HG02884 (cell line): ENCODE data around the gene GRM1.
A peak's percentile ranks its signal among the peaks of the same experiment; 100 is the strongest.

Experiments
- ATAC-seq: cut with Tn5 transposase; IDR thresholded peaks from one replicate; pipeline ENCODE4 v1.9.1; 2021; ENCODE audit warnings: mild to moderate bottlenecking, moderate library complexity; ENCODE audit not compliant: unreplicated experiment

GRM1 gene

DNA sequence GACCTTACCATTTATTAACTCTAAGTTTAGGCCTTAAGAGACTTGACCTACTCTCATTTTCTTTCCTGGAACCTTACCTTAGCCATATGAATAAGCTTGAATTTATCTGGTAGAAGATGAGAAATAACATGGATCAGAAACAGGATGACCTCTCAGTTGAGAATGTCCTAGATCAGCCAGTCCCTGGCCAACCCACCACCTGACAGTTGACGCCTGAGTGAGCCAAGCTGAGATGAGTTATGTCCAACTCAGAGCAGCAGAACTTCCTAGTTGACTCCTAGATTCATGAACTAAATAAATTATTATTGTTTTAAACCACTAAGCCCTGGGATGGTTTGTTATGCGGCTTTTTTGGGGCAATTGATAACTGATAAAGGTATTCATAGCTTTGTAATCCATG is 281.8 kb downstream of the GRM1 start:
- ATAC-seq, result no peak

DNA sequence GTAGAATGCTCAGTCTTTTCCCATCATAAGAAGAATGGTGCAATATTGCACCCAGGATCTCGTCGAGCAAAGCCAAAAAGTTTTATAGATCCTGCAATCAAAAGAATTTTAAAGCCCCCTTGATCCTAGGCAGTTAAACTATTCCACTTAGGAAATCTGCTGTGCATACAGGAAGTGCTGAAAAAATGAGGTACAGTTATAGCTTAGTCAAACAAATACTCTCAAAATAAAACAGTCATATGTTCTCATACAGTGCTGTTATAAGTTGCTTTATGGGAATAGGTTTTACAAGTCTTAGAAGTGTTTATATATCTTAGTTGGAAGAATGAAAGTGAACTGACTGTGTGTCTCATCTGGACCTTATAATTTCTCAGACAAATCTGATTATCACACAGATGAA is 282.2 kb downstream of the GRM1 start:
- ATAC-seq, result no peak

DNA sequence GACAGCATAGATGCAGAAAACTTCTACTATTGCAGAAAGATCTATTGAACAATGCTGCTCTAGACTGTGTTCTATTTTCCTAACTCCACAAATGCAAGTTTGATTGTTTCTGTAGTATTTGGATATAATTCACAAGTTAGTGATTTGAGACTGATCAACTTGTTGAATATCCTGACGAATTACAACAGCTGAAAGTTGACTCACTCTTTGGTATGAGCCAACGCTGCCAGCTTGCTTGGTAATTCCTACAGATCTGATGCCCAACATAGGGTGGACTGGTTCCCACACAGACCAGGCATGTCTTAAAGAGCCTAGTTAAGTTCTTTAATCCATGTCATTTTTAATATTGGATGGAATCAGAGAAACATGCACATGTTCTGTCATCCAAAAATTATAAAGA is 283.7 kb downstream of the GRM1 start:
- ATAC-seq, result no peak

DNA sequence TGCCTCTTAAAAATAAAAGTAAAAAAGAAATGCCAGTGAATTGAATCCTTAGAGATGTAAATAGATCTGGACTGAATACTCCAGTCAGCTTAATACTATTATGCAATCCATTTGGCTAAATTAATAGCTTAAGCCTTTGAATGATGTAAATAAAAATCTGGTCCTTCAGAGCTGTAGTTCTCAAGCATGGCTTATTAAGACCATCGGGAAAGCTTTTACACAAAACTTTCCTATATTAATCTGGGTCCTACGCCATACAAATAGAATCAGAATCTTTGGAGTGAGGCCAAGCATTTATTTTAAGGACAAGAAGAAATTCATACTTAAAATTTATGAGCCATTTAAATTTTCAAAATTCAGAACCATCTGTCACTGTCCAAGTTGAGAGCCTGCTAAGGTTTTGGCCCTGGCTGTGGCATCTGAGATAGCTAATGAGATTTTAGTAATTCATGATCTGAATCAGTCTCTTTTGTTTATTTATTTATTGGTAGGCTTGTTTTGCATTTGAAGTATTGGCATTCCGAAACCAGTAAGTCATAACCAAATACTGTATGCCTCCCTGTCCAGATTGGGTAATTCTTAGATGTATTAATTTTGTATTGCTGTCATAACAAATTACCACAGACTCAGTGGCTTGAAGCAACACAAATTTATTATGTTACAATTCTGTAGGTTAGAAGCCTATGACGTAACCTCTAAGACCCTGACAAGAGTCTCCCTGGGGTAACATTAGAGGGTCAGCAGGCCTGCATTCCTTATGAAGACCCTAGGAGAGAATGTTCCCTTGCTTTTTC is 286.7 kb downstream of the GRM1 start:
- ATAC-seq, result no peak

DNA sequence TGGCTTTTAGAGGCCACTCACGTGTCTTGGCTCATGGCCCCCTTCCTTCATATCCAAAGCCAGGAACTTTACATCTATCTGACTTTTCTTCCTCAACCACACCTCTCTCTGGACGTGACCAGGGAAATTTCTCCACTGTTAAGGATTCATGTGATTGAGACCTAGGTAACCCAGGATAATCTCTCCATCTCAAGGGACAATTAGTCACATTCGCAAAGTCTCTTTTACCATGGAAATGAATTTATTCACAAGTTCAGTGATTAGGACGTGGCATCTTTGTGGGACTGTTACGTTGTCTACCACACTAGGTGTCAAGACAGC is 287.3 kb downstream of the GRM1 start:
- no peak for ATAC-seq

DNA sequence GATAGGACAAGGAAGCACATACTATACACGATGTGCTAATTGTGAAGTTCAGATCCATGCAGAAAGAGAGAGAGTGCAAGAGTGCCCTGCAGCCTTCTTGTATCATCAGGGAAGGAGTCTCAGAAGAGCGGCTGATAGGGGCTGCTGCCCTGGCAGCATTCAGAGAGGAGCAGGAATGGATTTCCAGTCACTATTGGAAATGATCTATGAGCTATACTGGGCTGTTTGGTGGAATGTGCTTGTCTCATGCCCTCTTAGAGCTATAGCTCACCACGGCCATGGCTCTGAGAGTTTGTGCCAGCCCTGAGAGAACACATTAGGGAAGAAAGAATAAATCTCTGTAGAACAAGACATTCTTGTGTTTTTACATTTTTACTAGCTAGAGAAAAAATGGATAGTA is 302.2 kb downstream of the GRM1 start:
- no peak for ATAC-seq

DNA sequence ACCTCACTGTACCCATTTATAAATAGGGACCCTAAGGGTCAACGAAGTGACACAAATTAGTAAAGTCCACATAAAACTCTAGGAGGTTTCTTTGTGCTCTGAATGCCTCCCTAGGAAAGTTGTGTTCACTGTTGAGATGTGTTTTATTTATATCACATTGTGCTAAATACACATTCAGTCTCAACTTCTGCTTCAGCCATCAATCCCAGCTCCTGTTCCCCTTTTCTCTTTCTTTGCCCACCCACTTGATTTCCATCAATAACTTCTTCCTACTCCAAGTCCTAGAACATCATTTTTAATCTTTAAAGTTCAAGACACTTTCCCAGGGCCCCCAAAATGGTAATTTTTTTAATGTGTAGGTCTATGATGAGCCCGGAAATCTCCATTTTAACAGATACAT is 306.5 kb downstream of the GRM1 start:
- ATAC-seq, result no peak

DNA sequence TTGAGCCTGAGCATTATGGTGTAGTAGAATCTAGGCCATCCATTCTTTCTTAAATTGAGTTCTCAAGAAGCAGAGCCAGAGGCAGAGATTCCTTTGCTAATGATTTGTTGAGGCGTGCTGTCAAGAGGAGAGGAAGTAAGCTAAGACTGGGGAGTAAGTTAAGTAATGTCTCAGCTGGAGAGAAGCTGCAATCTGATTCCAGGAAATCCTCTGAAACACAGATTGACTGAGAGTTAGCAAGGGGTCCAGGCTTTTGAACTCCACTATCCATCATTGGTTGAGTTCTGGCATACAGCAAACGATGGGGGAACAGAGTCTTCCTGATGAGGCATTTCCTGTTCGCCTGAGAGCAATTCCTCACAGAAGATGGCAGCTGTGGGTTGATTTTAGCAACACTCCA is 307.3 kb downstream of the GRM1 start:
- no peak for ATAC-seq

DNA sequence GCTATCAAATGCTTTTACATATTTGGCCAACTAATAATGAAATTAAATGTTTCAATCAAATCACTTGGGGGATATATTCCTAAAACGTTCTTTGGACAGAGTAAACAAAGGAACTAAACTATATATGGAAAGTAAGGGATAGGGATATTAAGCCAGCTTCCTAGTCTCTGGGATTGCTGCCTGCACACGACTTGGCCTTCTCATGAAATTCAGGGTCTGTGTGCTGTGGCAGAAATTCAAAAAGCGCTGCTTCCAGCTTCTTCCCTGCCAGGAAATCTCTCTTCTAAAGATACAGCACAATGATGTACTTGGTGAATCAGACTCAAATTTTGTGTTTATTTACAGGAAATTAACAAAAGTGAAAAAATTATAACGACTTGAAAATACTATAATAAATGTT is 308.5 kb downstream of the GRM1 start:
- ATAC-seq, result no peak

DNA sequence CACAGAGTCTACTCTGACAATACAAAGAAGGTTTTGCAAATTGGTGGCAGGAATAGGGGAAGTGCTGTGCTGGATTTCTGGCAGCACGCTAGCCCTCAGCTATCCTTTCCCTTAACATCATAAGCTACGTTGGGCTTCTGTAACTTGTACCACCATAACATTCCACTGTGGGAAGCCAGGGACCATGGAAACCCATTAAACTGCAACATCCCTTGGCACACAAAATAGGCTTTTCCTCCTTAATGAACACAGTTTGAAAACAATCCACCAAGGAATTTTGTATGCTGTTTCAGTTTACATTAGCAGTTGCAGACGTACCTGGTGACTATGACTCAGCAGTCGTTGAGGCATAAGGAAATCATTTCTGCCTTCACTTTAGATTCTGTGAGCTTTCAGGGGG is 310.9 kb downstream of the GRM1 start:
- no peak for ATAC-seq

DNA sequence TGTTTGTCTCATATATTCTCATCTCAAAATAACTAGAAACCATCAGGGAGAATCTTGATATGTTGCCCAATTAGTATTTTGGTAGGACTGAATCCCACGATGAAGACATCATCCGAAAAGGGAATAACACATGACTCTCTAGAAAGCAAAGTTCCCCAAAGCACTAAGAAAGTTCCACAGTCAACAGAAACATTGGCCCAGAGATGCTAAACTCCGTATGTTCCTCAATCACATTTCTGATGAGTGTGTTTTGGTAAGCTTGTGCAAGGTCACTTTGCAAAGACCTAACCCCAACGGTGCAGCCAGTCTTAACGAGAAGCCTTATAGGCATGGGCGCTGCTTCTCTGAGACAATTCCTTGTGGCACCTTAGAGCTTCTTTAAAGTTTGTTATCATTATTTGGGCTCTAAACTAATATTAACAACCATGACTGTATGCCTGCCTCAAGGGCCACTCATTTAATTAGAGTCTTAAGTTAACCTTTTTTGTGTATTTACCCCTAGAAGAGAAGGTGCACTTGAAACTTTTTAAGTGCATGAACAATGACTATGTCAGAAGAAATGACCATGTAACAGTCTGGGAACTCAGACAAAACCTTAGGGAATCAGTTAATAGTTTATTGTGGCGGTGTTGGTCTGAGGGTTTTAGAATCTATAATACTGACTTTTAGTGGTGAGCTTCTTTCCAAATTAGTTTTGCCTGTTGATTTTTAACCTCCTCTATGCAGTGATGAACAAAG is 312.8 kb downstream of the GRM1 start:
- ATAC-seq, result no peak

DNA sequence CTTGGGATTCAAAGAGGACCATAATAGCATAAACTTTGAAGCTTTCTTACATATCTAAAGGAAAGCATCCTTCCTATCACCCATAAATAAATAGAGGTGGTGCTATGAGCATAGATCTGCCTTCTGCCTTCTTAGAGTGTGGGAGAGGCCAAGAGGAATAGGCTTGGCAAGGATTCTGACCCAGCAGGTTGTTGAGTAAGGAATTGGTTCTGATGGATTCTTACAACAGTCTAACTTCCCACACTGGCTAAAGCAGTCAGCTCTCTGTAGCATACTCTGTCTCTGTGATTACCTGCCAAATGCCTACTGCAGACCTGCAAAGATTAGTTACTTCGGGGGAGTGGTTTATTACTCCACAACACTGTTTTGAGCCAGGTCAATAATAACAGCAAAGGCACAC is 316.7 kb downstream of the GRM1 start:
- ATAC-seq, result no peak

DNA sequence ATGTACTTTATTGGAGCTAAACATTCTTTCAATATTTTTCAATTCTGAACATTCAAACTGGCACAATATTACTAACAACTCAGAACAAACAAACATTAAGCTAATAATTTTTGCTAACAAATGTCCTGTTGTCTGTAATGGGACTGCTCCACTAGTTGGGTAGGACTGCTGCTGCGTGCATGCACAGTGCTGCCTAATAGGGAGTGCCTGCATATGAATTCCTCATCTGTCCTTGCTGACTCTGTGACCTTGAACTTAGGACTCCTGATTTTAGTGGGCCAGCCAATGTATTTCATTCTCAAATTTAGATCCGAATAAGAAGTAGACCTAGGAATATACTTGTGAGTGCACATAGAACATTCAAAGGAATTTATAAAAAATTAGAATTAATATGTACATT is 318.2 kb downstream of the GRM1 start:
- no peak for ATAC-seq

DNA sequence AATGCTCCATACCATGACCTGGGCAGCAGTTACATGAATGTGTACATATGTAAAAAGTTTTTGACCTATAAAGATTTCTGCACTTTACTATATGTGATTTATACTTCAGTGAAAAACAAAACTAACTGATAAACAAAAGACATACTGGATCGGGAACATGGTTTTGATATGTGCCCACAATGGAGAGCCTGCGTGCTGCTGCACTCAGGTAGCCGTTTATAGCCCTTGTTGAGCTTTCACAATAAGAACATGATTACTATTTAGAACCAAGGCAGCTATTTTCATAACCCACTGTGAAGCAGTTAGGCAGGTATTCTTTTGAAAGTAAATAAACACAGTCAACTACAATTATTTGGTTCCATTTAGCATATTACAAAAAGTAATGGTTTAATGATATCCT is 318.8 kb downstream of the GRM1 start:
- no peak for ATAC-seq

DNA sequence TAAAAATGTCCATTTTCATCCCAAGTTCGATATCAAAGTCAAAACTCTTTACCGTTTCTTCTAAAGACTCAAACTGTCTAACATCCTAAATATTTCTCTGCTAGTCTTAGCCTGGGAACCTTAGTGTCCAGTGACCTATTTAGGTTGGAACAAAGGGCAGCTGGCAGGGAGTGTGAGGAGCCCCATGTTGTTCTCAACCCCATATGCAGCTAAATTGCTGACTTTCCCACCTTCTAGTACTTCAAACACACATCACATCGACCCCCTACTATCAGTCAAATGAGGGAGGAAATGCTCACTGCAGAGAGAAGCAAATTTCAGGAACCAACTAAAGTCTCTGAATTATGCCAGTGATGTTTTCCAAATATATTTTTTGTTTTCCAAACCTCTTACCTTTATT is 322.2 kb downstream of the GRM1 start:
- no peak for ATAC-seq

DNA sequence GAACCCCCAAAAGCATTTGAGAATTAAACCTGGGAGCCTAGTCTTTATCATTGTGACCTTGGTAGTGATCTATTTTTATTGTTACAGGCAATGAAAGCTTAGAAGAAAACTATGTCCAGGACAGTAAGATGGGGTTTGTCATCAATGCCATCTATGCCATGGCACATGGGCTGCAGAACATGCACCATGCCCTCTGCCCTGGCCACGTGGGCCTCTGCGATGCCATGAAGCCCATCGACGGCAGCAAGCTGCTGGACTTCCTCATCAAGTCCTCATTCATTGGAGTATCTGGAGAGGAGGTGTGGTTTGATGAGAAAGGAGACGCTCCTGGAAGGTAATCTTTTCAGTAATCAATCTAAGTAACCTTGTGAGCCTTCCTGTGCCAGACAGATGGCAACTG is 323.3 kb downstream of the GRM1 start:
- no peak for ATAC-seq

DNA sequence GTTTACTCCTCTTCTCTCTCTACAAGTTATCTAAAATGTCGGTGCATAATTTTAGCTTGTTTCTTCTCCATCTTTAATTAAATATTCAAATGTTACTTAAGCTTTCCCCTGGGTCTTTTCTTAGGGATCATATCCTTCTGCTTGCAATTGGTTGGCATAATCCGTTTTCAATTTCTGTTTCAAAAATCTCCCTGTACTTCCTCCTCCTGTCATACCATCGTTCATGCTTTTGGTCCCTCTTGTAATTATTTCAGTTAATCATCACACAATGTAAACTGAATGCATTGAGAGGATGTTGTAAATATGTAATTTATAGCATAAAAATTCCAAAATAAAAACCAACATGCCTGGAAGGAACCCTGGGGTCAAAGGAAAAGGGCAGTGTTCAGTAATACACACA is 325.6 kb downstream of the GRM1 start:
- no peak for ATAC-seq

DNA sequence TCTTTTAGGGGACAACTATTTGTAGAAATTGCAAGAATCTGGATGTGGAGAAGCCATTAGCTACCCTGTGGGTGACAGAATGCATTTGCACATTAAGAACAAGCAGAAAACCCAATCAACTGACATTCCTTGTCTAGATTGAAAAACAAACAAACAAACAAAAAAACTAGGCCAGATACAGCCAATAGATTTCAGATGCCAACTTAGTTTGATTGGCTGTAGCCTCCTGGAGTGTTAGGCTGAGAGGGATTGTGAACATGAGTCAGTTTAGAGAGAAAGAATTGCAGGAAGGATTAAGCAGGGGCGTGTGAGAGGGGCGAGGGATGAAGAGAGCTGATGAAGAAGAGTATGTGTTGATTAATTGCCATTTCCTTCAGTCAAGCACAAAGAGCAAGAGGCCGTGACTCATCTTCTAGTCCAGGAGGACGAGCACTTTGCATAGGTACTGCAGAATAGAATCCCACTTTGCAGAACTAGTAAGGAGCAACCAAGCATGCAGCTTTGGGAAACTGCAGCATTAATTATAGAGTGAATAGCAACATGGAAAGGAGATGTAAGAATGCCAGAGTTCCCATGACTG is 326.7 kb downstream of the GRM1 start:
- ATAC-seq, result no peak

DNA sequence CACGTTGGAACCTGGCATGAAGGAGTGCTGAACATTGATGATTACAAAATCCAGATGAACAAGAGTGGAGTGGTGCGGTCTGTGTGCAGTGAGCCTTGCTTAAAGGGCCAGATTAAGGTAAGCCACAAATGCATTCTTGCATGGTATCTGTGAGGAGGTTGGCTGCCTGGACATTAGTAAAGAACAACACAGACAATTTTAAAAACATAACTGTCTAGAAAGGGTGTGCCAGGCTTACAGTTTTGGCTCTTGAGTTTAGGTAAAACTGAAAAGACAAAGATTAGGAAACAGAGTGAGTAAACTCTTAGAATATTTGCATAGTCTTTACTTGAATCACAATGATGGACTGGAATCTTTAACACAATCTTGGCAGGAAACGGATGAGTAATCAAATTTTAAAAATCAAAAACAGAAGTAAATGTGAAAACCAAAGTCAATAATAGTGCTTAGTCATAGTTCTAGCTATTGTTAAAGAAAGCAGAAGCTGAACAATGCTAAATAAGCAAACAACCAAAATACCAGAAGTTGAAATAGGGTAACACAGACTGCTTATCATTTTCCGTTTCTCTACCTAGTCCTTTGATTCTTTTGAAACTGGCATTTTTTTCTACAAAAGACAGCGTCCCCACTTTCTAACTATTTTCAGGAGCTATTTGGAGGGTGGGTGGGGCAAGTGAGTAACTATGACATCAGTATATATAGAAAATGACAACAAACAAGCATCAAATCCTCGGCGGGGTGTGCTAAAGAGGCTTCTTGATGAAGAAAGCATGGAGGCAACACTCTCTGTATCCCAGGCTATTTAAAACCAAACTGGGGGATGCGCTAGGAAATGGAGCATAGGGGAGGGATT is 328.9 kb downstream of the GRM1 start:
- ATAC-seq, result peak; percentile 56

DNA sequence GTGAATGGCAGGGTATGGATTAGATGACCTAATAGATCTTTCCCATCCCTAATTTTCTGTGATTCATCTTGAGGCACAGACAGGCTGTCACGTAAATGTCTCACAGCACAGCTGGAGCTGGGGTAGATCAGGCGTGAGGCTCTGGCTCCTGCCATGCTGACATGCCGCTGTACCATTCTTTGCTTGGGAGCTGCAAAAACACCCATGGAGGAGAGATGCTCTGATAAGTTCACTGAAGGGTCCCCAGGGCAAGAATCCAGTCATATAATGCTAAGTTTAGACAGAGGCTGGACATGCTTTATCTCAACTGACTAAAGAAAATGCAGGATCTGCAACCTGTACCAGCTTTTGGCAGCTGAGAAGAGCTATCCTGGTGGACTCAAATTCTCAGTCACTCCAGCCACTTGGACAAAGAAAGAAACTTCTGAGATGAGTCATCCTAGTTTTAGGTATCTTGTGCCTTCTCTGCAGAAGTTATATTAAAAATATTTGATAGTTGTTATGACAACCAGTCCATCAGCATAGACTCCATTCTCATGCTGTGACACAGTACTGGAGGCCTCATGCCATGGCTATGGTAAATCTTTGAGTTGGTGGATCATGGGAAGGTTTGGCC is 329.7 kb downstream of the GRM1 start:
- ATAC-seq, result no peak

DNA sequence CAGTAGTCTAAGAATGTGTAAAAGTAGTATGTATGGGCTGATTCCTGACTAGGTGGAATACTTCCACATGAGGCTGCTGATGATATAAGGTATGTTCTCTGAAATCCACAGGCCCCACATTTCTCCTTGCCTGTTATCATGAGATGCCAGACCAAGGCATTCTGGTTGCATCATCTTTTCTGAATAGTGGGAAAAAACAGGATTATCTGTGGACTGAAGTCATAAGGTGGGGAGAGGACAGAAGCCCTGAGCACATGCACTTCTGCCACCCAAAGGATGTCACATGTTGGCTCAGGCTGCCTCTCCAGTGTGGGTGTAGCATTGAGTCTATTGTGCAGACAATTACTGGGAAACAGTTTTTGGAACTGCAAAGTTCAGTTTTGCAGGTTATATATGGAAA is 330.3 kb downstream of the GRM1 start:
- ATAC-seq, result no peak
